Thyroid gland (tissue), 4 donors: ENCODE measurements around the gene WDR47. TPM values are rescaled to one million over a fixed set of nuclear protein-coding genes. Genes with fewer than 3 reads are reported as not detected.
"Not testable (repeated sequence)": the region's sequence is repeated elsewhere in the genome, so short reads cannot be mapped to it uniquely, and the experiment has no call there.

Source experiments
- DNase-seq, 2 donors: peaks; one replicate each; pipeline ENCODE4 v3.0.0-alpha.2; 2019
- H3K27ac ChIP-seq, 3 donors: fragments of 200-600 bp; sonication (generic); 1 replicate in 2 of 3; 2 replicates in 1 of 3; pipeline ENCODE4 v1.5.1; 2016 to 2019; ENCODE audit warnings: mild to moderate bottlenecking in 1 of 3, moderate library complexity in 1 of 3
- H3K27me3 ChIP-seq: fragments of 200-600 bp; sonication (generic); one replicate; pipeline ENCODE4 v1.5.1; 2019
- H3K36me3 ChIP-seq, 2 donors: fragments of 200-600 bp; sonication (generic); one replicate each; pipeline ENCODE4 v1.5.1; 2016 to 2019
- H3K4me1 ChIP-seq, 2 donors: fragments of 200-600 bp; sonication (generic); one replicate each; pipeline ENCODE4 v1.5.1; 2017 to 2019
- H3K4me3 ChIP-seq, 3 donors: fragments of 200-600 bp; sonication (generic); replicated peaks in 1 of 3; 1 replicate in 2 of 3; 2 replicates in 1 of 3; pipeline ENCODE4 v1.5.1; 2016; ENCODE audit warnings: mild to moderate bottlenecking in 1 of 3
- H3K9me3 ChIP-seq: fragments of 200-600 bp; sonication (generic); one replicate; pipeline ENCODE4 v1.5.1; 2017
- POLR2A ChIP-seq, 2 donors: fragments of 450-650 bp; IDR thresholded peaks; one replicate each; pipeline ENCODE4 v1.6.1; 2017; ENCODE audit warnings: antibody characterized with exemption in 2 of 2, mild to moderate bottlenecking in 2 of 2, moderate library complexity in 1 of 2
- WGBS, 2 donors: methylation state at CpG; one replicate each; pipeline ENCODE4 v1.1.5; 2017; 5-methylcytosine and 5-hydroxymethylcytosine counted together
- intact Hi-C: fragments of 100-400 bp; cut with DNase I; formaldehyde crosslinking; loops from one replicate; pipeline ENCODE4 v1.15.1; 2023
- total RNA-seq, 4 donors: library from RNA; depleted of rRNA; stranded (reverse); fragments of >200 nt; gene quantifications; one replicate each; pipeline ENCODE4 v1.2.3, GENCODE V29; 2016
- TF ChIP-seq, protein P1 (sequence below), 6 experiments: fragments of 200-600 bp in 3 of 6; fragments of 450-650 bp in 3 of 6; sonication (generic) in 3 of 6; IDR thresholded peaks; one replicate each; pipeline ENCODE4 v1.5.1; 2016 to 2019; ENCODE audit warnings: antibody characterized with exemption in 6 of 6, mild to moderate bottlenecking in 2 of 6, inconsistent platforms in 1 of 6, moderate library complexity in 1 of 6

Gene WDR47
- total RNA-seq, 4 donors from 2014 or later: 9.4 to 23.2 (median 12.9) TPM

DNA sequence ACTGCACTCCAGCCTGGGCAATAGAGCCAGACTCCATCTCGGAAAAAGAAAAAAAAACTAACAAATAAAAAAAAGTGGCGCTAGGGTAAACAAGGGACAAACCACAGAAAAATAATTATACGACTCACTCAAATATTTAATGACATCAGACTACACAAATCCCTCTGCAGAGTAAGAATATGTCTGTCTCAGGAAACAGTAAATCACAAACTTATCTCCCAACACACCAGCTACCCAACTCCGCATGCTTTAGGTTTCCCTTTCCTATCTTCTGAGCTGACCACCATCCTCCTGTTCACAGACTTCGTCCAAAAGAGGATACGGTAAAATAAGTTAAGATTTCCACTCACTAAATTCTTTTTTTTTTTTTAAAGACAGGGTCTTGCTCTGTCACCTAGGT is 16.2 kb downstream of the WDR47 start:
- no peak overlapping the region for H3K27ac ChIP-seq
- no peaks in the 10 kb centered on the region for H3K4me1 ChIP-seq
- no peak overlapping the region for H3K4me3 ChIP-seq
- H3K27me3 ChIP-seq: no peaks in the 10 kb centered on the region
- no peak for DNase-seq
- no peaks in the 10 kb centered on the region for H3K36me3 ChIP-seq
- no peaks in the 10 kb centered on the region for H3K9me3 ChIP-seq
- intact Hi-C loops: no loop called here
- no peak for TF ChIP-seq POLR2A (IDR thresholded peaks at IDR 0.05)
- TF ChIP-seq, protein P1, sequence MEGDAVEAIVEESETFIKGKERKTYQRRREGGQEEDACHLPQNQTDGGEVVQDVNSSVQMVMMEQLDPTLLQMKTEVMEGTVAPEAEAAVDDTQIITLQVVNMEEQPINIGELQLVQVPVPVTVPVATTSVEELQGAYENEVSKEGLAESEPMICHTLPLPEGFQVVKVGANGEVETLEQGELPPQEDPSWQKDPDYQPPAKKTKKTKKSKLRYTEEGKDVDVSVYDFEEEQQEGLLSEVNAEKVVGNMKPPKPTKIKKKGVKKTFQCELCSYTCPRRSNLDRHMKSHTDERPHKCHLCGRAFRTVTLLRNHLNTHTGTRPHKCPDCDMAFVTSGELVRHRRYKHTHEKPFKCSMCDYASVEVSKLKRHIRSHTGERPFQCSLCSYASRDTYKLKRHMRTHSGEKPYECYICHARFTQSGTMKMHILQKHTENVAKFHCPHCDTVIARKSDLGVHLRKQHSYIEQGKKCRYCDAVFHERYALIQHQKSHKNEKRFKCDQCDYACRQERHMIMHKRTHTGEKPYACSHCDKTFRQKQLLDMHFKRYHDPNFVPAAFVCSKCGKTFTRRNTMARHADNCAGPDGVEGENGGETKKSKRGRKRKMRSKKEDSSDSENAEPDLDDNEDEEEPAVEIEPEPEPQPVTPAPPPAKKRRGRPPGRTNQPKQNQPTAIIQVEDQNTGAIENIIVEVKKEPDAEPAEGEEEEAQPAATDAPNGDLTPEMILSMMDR (IDR thresholded peaks at IDR 0.05): no peak
- WGBS, 2 donors: 95% methylated on average over 6 of the region's 6 CpGs

DNA sequence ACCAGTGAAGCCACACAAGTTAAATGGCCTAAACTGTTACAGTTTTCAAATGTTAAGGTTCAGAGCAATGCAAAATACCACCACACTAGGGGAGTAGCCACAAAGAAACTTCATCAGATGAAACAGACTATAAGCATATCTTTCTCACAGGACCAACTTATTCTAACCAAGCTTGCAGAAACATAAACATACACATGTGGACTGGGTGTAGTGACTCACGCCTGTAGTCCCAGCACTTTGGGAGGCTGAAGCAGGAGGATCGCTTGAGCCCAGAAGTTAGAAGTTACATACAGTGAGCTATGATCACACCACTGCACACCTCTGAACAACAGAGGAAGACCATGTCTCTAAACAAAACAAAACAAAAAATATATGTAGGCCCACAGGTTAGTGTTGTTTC is 17.3 kb downstream of the WDR47 start:
- Histone ChIP-seq H3K4me1 (no peaks in the 10 kb centered on the region), H3K4me3 (no peak overlapping the region), H3K27ac (no peak overlapping the region), H3K36me3 (no peaks in the 10 kb centered on the region), H3K27me3 (no peaks in the 10 kb centered on the region), H3K9me3 (no peaks in the 10 kb centered on the region)
- no peak for TF ChIP-seq POLR2A (IDR thresholded peaks at IDR 0.05)
- TF ChIP-seq, protein P1 (IDR thresholded peaks at IDR 0.05): no peak
- 98 to 100% methylated on average over 2 of the region's 2 CpGs for WGBS, 2 donors
- intact Hi-C loops: no loop called here
- no peak for DNase-seq

DNA sequence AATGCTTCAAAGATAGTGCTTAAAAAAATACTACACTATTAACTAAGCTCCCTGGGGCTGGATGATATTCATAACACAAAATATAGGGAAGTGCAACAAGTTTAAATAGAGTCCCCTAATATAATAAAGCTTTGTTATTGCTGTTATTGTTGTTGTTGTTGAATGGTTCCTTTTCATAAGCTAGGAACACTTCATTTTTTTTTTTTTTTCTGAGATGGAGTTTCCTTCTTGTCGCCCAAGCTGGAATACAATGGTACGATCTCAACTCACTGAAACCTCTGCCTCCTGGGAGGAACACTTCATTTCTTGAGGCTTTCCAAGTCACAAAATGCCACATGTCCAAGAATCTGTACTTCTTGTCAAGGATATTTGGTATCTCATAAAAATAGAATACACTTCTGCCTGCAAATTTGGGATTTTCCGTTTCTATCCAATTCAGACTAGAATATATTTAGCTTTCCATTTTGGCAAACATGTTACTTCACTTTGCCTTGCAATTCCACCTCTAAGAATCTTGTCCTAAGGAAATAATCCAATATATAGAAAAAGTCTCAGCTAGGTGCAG is 21.1 kb downstream of the WDR47 start:
- H3K9me3 ChIP-seq: no peaks in the 10 kb centered on the region
- no peaks in the 10 kb centered on the region for H3K27me3 ChIP-seq
- H3K36me3 ChIP-seq: peaks cover 0 to 12% of the 10 kb centered on the region in 2 donors
- H3K27ac ChIP-seq: no peak overlapping the region
- no peak for DNase-seq
- no peaks in the 10 kb centered on the region for H3K4me1 ChIP-seq
- no peak overlapping the region for H3K4me3 ChIP-seq
- no peak for TF ChIP-seq POLR2A (IDR thresholded peaks at IDR 0.05)
- TF ChIP-seq, protein P1 (IDR thresholded peaks at IDR 0.05): no peak
- intact Hi-C loops: no loop called here
- 82 to 86% methylated on average over 3 of the region's 3 CpGs for WGBS, 2 donors

DNA sequence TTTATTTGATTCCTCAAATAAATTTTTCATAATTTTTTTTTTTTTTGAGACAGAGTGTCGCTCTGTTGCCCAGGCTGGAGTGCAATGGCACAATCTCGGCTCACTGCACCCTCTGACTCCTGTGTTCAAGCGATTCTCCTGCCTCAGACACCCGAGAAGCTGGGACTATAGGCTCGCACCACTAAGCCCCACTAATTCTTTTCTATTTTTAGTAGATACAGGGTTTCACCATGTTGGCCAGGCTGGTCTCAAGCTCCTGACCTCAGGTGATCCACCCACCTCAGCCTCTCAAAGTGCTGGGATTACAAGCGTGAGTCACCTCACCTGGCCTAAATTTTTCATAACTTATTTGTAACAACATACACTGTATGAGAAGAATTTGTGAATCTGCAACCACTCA is 24.2 kb downstream of the WDR47 start:
- WGBS, 2 donors: 98 to 100% methylated on average over 6 of the region's 6 CpGs
- DNase-seq, H3K9me3 ChIP-seq, H3K27me3 ChIP-seq, intact Hi-C loops, H3K4me3 ChIP-seq, H3K27ac ChIP-seq, H3K4me1 ChIP-seq: not testable (repeated sequence)
- H3K36me3 ChIP-seq: peaks cover 7 to 17% of the 10 kb centered on the region in 2 donors

DNA sequence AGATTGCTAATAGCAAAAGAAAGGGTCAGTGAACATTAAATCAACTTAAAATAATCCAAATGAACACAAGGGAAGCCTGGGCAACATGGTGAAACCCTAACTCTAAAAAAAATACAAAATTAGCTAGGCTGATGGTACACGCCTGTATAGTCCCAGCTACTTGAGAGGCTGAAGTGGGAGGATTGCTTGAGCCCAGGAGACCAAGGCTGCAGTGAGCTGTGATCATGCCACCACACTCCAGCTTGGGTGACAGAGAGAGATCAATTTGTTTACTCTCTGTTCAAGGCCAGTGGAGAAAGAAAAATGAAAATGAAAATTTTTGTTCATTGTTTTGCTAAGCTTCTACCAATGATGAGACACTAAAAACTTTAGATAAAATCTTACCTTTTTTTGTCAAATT is 24.8 kb downstream of the WDR47 start:
- no peaks in the 10 kb centered on the region for H3K4me1 ChIP-seq
- TF ChIP-seq, protein P1 (IDR thresholded peaks at IDR 0.05): no peak
- TF ChIP-seq POLR2A (IDR thresholded peaks at IDR 0.05): no peak
- no peak overlapping the region for H3K27ac ChIP-seq
- intact Hi-C loops: no loop called here
- peaks cover 10 to 17% of the 10 kb centered on the region in 2 donors for H3K36me3 ChIP-seq
- H3K27me3 ChIP-seq: no peaks in the 10 kb centered on the region
- 98 to 100% methylated on average over 1 of the region's 1 CpG for WGBS, 2 donors
- H3K9me3 ChIP-seq: no peaks in the 10 kb centered on the region
- H3K4me3 ChIP-seq: no peak overlapping the region
- no peak for DNase-seq

DNA sequence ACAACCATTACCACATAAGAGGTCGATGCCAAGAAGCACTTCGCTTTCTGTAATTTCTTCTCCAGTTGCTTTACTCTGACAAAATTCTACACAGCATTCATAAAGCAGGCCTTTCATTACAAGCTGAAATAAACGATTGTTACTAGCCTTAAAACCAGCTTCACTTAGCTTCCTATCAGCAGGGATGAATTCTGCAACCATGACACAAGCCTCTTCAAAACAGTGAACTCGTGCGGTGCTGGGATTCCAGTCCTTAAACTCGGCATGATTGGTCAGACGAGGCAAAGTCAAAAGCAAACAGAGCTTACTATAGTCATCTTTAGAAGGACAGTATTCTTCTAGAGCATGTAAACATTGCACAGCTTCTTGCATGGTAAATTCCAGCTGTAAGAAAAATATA is 30.6 kb downstream of the WDR47 start:
- Histone ChIP-seq H3K4me1 (no peaks in the 10 kb centered on the region), H3K9me3 (no peaks in the 10 kb centered on the region), H3K27me3 (no peaks in the 10 kb centered on the region), H3K4me3 (no peak overlapping the region), H3K27ac (no peak overlapping the region), H3K36me3 (peaks cover 12 to 21% of the 10 kb centered on the region in 2 donors)
- intact Hi-C loops: no loop called here
- WGBS, 2 donors: 75 to 76% methylated on average over 7 of the region's 7 CpGs
- DNase-seq: no peak
- TF ChIP-seq POLR2A (IDR thresholded peaks at IDR 0.05): no peak
- TF ChIP-seq, protein P1 (IDR thresholded peaks at IDR 0.05): no peak

DNA sequence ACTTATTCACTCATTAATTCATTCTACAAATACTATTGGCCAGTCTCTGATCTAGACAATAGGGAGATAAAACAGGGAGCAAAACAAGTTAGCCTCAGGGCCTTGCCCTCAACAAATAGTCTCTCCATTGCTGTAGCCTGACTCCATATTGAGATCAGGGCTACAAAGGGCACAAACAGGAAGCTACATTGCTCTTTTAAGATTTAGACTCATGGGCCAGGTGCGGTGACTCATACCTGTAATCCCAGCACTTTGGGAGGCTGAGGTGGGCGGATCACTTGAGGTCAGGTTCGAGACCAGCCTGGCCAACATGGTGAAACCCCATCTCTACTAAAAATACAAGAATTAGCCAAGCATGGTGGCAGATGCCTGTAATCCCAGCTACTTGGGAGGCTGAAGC is 45.3 kb downstream of the WDR47 start:
- H3K4me1 ChIP-seq, H3K4me3 ChIP-seq, DNase-seq, H3K27me3 ChIP-seq, intact Hi-C loops, H3K9me3 ChIP-seq, H3K27ac ChIP-seq: not testable (repeated sequence)
- peaks cover 4 to 37% of the 10 kb centered on the region in 2 donors for H3K36me3 ChIP-seq
- WGBS, 2 donors: 93 to 100% methylated on average over 2 to 3 of the region's 3 CpGs
